ENCODE measurements around the gene LYPD3. TPM values are rescaled to one million over a fixed set of nuclear protein-coding genes. Genes with fewer than 3 reads are reported as not detected.

LYPD3 gene
- total RNA-seq, 2 donors from 2014 or later, result 9.8 to 27.6 TPM

- Histone ChIP-seq H3K4me1 (replicated peaks) (no peaks in the 10 kb centered on the region), H3K27me3 (replicated peaks; ENCODE audit: insufficient read depth) (no peaks in the 10 kb centered on the region), H3K36me3 (no peaks in the 10 kb centered on the region), H3K4me3 (no peak overlapping the region), H3K27ac (no peak overlapping the region), H3K9me3 (no peaks in the 10 kb centered on the region)
- no peak for DNase-seq (ENCODE audit: low spot score)
- TF ChIP-seq POLR2A (IDR thresholded peaks at IDR 0.05) (no peak), CTCF (IDR thresholded peaks at IDR 0.05) (no peak), POLR2AphosphoS5 (IDR thresholded peaks at IDR 0.05) (no peak)
- 52% methylated on average over 5 of the region's 5 CpGs for WGBS
- intact Hi-C loops (cut with DNase I), result no loop called here
These were observed 23.9 kb upstream of the LYPD3 start for GRCh38 chr19:43489310-43489709.

GRCh38 chr19:43488179-43488578, 22.8 kb upstream of the LYPD3 start:
- WGBS, result 93% methylated on average over 8 of the region's 8 CpGs
- intact Hi-C loops (cut with DNase I), result no loop called here
- DNase-seq (ENCODE audit: low spot score), result no peak

GRCh38 chr19:43486412-43486811, 21.0 kb upstream of the LYPD3 start:
- DNase-seq (ENCODE audit: low spot score), result no peak
- H3K4me3 ChIP-seq, result no peak overlapping the region
- intact Hi-C loops (cut with DNase I), result no loop called here
- H3K27ac ChIP-seq, result no peak overlapping the region
- TF ChIP-seq POLR2AphosphoS5 (IDR thresholded peaks at IDR 0.05) (no peak), CTCF (IDR thresholded peaks at IDR 0.05) (no peak)
- H3K9me3 ChIP-seq, result no peaks in the 10 kb centered on the region
- no peaks in the 10 kb centered on the region for H3K27me3 ChIP-seq (replicated peaks; ENCODE audit: insufficient read depth)
- no peaks in the 10 kb centered on the region for H3K4me1 ChIP-seq (replicated peaks)
- WGBS, result 83% methylated on average over 6 of the region's 7 CpGs
- H3K36me3 ChIP-seq, result no peaks in the 10 kb centered on the region

More at GRCh38 chr19:43488179-43488578, 22.8 kb upstream of the LYPD3 start:
- H3K27ac ChIP-seq, result no peak overlapping the region
- H3K27me3 ChIP-seq (replicated peaks; ENCODE audit: insufficient read depth), result no peaks in the 10 kb centered on the region
- H3K36me3 ChIP-seq, result no peaks in the 10 kb centered on the region
- no peaks in the 10 kb centered on the region for H3K4me1 ChIP-seq (replicated peaks)
- no peak for TF ChIP-seq CTCF (IDR thresholded peaks at IDR 0.05)
- no peak for TF ChIP-seq POLR2AphosphoS5 (IDR thresholded peaks at IDR 0.05)
- no peak for TF ChIP-seq POLR2A (IDR thresholded peaks at IDR 0.05)
- no peak overlapping the region for H3K4me3 ChIP-seq
- H3K9me3 ChIP-seq, result no peaks in the 10 kb centered on the region

GRCh38 chr19:43485951-43486350, 20.5 kb upstream of the LYPD3 start:
- Histone ChIP-seq H3K27me3 (replicated peaks; ENCODE audit: insufficient read depth) (no peaks in the 10 kb centered on the region), H3K27ac (no peak overlapping the region), H3K4me1 (replicated peaks) (no peaks in the 10 kb centered on the region), H3K36me3 (no peaks in the 10 kb centered on the region), H3K4me3 (no peak overlapping the region), H3K9me3 (no peaks in the 10 kb centered on the region)
- TF ChIP-seq POLR2A (IDR thresholded peaks at IDR 0.05) (no peak), CTCF (IDR thresholded peaks at IDR 0.05) (no peak), POLR2AphosphoS5 (IDR thresholded peaks at IDR 0.05) (no peak)
- no peak for DNase-seq (ENCODE audit: low spot score)
- intact Hi-C loops (cut with DNase I), result no loop called here
- WGBS, result 82% methylated on average over 6 of the region's 6 CpGs

GRCh38 chr19:43483281-43483680, 17.9 kb upstream of the LYPD3 start:
- no peak overlapping the region for H3K4me3 ChIP-seq
- H3K27ac ChIP-seq, result no peak overlapping the region
- no peaks in the 10 kb centered on the region for H3K27me3 ChIP-seq (replicated peaks; ENCODE audit: insufficient read depth)
- intact Hi-C loops (cut with DNase I), result no loop called here
- no peaks in the 10 kb centered on the region for H3K36me3 ChIP-seq
- H3K9me3 ChIP-seq, result no peaks in the 10 kb centered on the region
- H3K4me1 ChIP-seq (replicated peaks), result no peaks in the 10 kb centered on the region
- DNase-seq (ENCODE audit: low spot score), result no peak
- no peak for TF ChIP-seq CTCF (IDR thresholded peaks at IDR 0.05)
- no peak for TF ChIP-seq POLR2A (IDR thresholded peaks at IDR 0.05)
- no peak for TF ChIP-seq POLR2AphosphoS5 (IDR thresholded peaks at IDR 0.05)
- WGBS, result 98% methylated on average over 6 of the region's 6 CpGs

Measured in prostate gland (tissue), 2 donors.